Endothelial cell of umbilical vein (primary cell): ENCODE data around the gene MTG2.

Experiments
- CTCF ChIP-seq, 2 donors: IDR thresholded peaks; 1 replicate in 1 of 2; 2 replicates in 1 of 2; pipeline ENCODE4 v1.5.1; 2011; ENCODE audit warnings: low read length in 2 of 2, mild to moderate bottlenecking in 2 of 2, moderate library complexity in 2 of 2, control low read depth in 1 of 2, inconsistent platforms in 1 of 2, low read depth in 1 of 2; ENCODE audit not compliant: insufficient read depth in 1 of 2; ENCODE audit errors: extremely low read depth in 1 of 2
- EZH2 ChIP-seq: IDR thresholded peaks from 2 replicates; pipeline ENCODE4 v1.6.1; 2012; ENCODE audit warnings: borderline replicate concordance, low read depth, mild to moderate bottlenecking, moderate library complexity, low read length, inconsistent platforms; ENCODE audit not compliant: severe bottlenecking
- FOS ChIP-seq: IDR thresholded peaks from 2 replicates; pipeline ENCODE4 v1.6.1; 2011; ENCODE audit warnings: mild to moderate bottlenecking, low read length, moderate library complexity, borderline replicate concordance; ENCODE audit not compliant: insufficient read depth
- JUN ChIP-seq: IDR thresholded peaks from 2 replicates; pipeline ENCODE4 v1.6.1; 2011; ENCODE audit warnings: borderline replicate concordance, low read depth; ENCODE audit not compliant: insufficient read length, insufficient read depth
- MAX ChIP-seq: IDR thresholded peaks from 2 replicates; pipeline ENCODE4 v1.6.1; 2011; ENCODE audit not compliant: insufficient read depth, insufficient read length
- MYC ChIP-seq: IDR thresholded peaks from one replicate; pipeline ENCODE4 v1.6.1; 2011; ENCODE audit warnings: mild to moderate bottlenecking, low read depth, low read length
- POLR2A ChIP-seq: IDR thresholded peaks from 2 replicates; pipeline ENCODE4 v1.6.1; 2012; ENCODE audit warnings: low read depth, mild to moderate bottlenecking, control low read depth, low read length
- POLR2AphosphoS5 ChIP-seq: IDR thresholded peaks from 2 replicates; pipeline ENCODE4 v1.6.1; 2012; ENCODE audit warnings: low read depth, mild to moderate bottlenecking, control low read depth, low read length, moderate library complexity; ENCODE audit not compliant: insufficient read depth

GRCh38 chr20:62223571-62223970, 40.7 kb downstream of the MTG2 start:
- no peak for TF ChIP-seq CTCF (IDR thresholded peaks at IDR 0.05; ENCODE audit: extremely low read depth in 1 of 2, insufficient read depth in 1 of 2, low read depth in 1 of 2, low read length in 2 of 2)
- TF ChIP-seq POLR2A, result no peak
- no peak for TF ChIP-seq POLR2AphosphoS5
- TF ChIP-seq EZH2, result no peak
- TF ChIP-seq FOS, result no peak
- no peak for TF ChIP-seq JUN
- TF ChIP-seq MAX, result no peak
- no peak for TF ChIP-seq MYC
